HG02840 (cell line): ENCODE results near the gene BCL2L1.
"Not testable (repeated sequence)": the region's sequence is repeated elsewhere in the genome, so short reads cannot be mapped to it uniquely, and the experiment has no call there.

Experiments used
- ATAC-seq: cut with Tn5 transposase; IDR thresholded peaks from one replicate; pipeline ENCODE4 v1.9.1; 2021; ENCODE audit warnings: mild to moderate bottlenecking, moderate library complexity, moderate number of reproducible peaks; ENCODE audit not compliant: unreplicated experiment, low FRiP score

Gene BCL2L1

GRCh38 chr20:31663838-31664695 lies 58.6 kb downstream of the BCL2L1 start:
- no peak for ATAC-seq

GRCh38 chr20:31663524-31663837 lies 59.2 kb downstream of the BCL2L1 start:
- no peak for ATAC-seq

- no peak for ATAC-seq
Measured at GRCh38 chr20:31662372-31662854, 60.3 kb downstream of the BCL2L1 start.

GRCh38 chr20:31661625-31662371 lies 60.9 kb downstream of the BCL2L1 start:
- peak; percentile 58 for ATAC-seq

- ATAC-seq, result no peak
Measured at GRCh38 chr20:31654534-31654933, 68.1 kb downstream of the BCL2L1 start.

GRCh38 chr20:31653561-31653960 lies 69.1 kb downstream of the BCL2L1 start:
- no peak for ATAC-seq

GRCh38 chr20:31652917-31653396 lies 69.7 kb downstream of the BCL2L1 start:
- ATAC-seq, result no peak

GRCh38 chr20:31648104-31648503 lies 74.6 kb downstream of the BCL2L1 start:
- not testable (repeated sequence) for ATAC-seq

GRCh38 chr20:31644701-31645100 lies 78.0 kb downstream of the BCL2L1 start:
- ATAC-seq, result no peak

GRCh38 chr20:31643522-31643921 lies 79.1 kb downstream of the BCL2L1 start:
- no peak for ATAC-seq

GRCh38 chr20:31642837-31643236 lies 79.8 kb downstream of the BCL2L1 start:
- no peak for ATAC-seq

GRCh38 chr20:31641391-31641790 lies 81.3 kb downstream of the BCL2L1 start:
- ATAC-seq, result no peak

GRCh38 chr20:31640259-31640658 lies 82.4 kb downstream of the BCL2L1 start:
- ATAC-seq, result no peak

GRCh38 chr20:31638816-31639215 lies 83.9 kb downstream of the BCL2L1 start:
- ATAC-seq, result no peak

GRCh38 chr20:31638317-31638716 lies 84.4 kb downstream of the BCL2L1 start:
- no peak for ATAC-seq

GRCh38 chr20:31637660-31638059 lies 85.0 kb downstream of the BCL2L1 start, which contains the start of gene COX4I2:
TSS of gene COX4I2 (plus strand) at chr20:31637912. CDS start at chr20:31639018, 1,106 bp downstream.
- ATAC-seq, result no peak

GRCh38 chr20:31633339-31633914 lies 89.2 kb downstream of the BCL2L1 start:
- no peak for ATAC-seq

- no peak for ATAC-seq
Measured at GRCh38 chr20:31632548-31633338, 89.9 kb downstream of the BCL2L1 start.

- ATAC-seq, result no peak
Measured at GRCh38 chr20:31630187-31630790, 92.4 kb downstream of the BCL2L1 start.

- not testable (repeated sequence) for ATAC-seq
Measured at GRCh38 chr20:31628057-31628456, 94.6 kb downstream of the BCL2L1 start.
